Measurements from ENCODE around the gene HOXA10.

The HOXA10 gene

GRCh38 chr7:27189997-27190748 is 16.1 kb upstream of the HOXA10 start:
- no peak for DNase-seq

- DNase-seq: peak; percentile 18
Measured at GRCh38 chr7:27189295-27189996, 15.3 kb upstream of the HOXA10 start.

GRCh38 chr7:27188386-27189294 is 14.5 kb upstream of the HOXA10 start:
- no peak for DNase-seq

GRCh38 chr7:27187475-27188385 is 13.6 kb upstream of the HOXA10 start:
- DNase-seq: no peak

- DNase-seq: no peak
Measured at GRCh38 chr7:27186668-27187474, 12.8 kb upstream of the HOXA10 start.

- no peak for DNase-seq
Measured at GRCh38 chr7:27185854-27186667, 11.9 kb upstream of the HOXA10 start.

GRCh38 chr7:27185013-27185853 is 11.1 kb upstream of the HOXA10 start, which contains the start of gene HOXA11:
Gene HOXA11, minus strand, starts transcription at chr7:27185232. Its CDS starts 88 bp downstream, at chr7:27185144.
- DNase-seq: peak; percentile 72

GRCh38 chr7:27184337-27185012 is 10.4 kb upstream of the HOXA10 start:
- DNase-seq: peak; percentile 26

GRCh38 chr7:27183682-27184336 is 9.7 kb upstream of the HOXA10 start:
- DNase-seq: no peak

- no peak for DNase-seq
Measured at GRCh38 chr7:27182861-27183681, 9.0 kb upstream of the HOXA10 start.

GRCh38 chr7:27182285-27182841 is 8.2 kb upstream of the HOXA10 start:
- no peak for DNase-seq

- no peak for DNase-seq
Measured at GRCh38 chr7:27181795-27182275, 7.7 kb upstream of the HOXA10 start.

- DNase-seq: no peak
Measured at GRCh38 chr7:27180431-27181420, 6.6 kb upstream of the HOXA10 start.

- DNase-seq: peak; percentile 57
Measured at GRCh38 chr7:27179503-27180430, 5.6 kb upstream of the HOXA10 start.
